ENCODE measurements around the gene TRIM42.

Gene TRIM42

GRCh38 chr3:140711390-140712035 lies 33.6 kb downstream of the TRIM42 start:
- DNase-seq = no peak

- no peak for DNase-seq
These were observed 34.4 kb downstream of the TRIM42 start for GRCh38 chr3:140712301-140712700.

GRCh38 chr3:140715035-140715434 lies 37.2 kb downstream of the TRIM42 start:
- DNase-seq = no peak

GRCh38 chr3:140717921-140718320 lies 40.1 kb downstream of the TRIM42 start:
- DNase-seq = no peak

- DNase-seq = no peak
These were observed 42.2 kb downstream of the TRIM42 start for GRCh38 chr3:140719841-140720614.

- DNase-seq = no peak
These were observed 45.7 kb downstream of the TRIM42 start for GRCh38 chr3:140723576-140723975.

- no peak for DNase-seq
These were observed 47.3 kb downstream of the TRIM42 start for GRCh38 chr3:140724856-140725812.

- no peak for DNase-seq
These were observed 48.2 kb downstream of the TRIM42 start for GRCh38 chr3:140726066-140726465.

- no peak for DNase-seq
These were observed 50.0 kb downstream of the TRIM42 start for GRCh38 chr3:140727886-140728285.

- DNase-seq = no peak
These were observed 53.7 kb downstream of the TRIM42 start for GRCh38 chr3:140731440-140732119.

- no peak for DNase-seq
These were observed 55.8 kb downstream of the TRIM42 start for GRCh38 chr3:140733623-140734022.

GRCh38 chr3:140736863-140737460 lies 59.1 kb downstream of the TRIM42 start:
- peak; percentile 47 for DNase-seq

GRCh38 chr3:140742116-140742515 lies 64.3 kb downstream of the TRIM42 start:
- no peak for DNase-seq

GRCh38 chr3:140748171-140748570 lies 70.3 kb downstream of the TRIM42 start:
- DNase-seq = no peak

- DNase-seq = no peak
These were observed 71.0 kb downstream of the TRIM42 start for GRCh38 chr3:140748903-140749302.

Data from NCI-H524 treated with DMSO at 0.1 percent for 48 hours (cell line).